Esophagus (tissue), 2 donors: ENCODE data around the gene LRRTM1. TPM values are rescaled to one million over a fixed set of nuclear protein-coding genes. Genes with fewer than 3 reads are reported as not detected.

Source experiments
- H3K27ac ChIP-seq, 2 donors: one replicate each; pipeline ENCODE4 v1.5.1; 2013; ENCODE audit warnings: low read depth in 2 of 2, mild to moderate bottlenecking in 2 of 2, inconsistent platforms in 1 of 2, low read length in 1 of 2, moderate library complexity in 1 of 2
- H3K27me3 ChIP-seq, 2 donors: one replicate each; pipeline ENCODE4 v1.6.1; 2013; ENCODE audit warnings: low read length in 2 of 2, control low read depth in 1 of 2, mild to moderate bottlenecking in 1 of 2; ENCODE audit not compliant: insufficient read depth in 2 of 2, control insufficient read depth in 1 of 2
- H3K36me3 ChIP-seq, 2 donors: one replicate each; pipeline ENCODE4 v1.6.1; 2013; ENCODE audit warnings: low read length in 1 of 2; ENCODE audit not compliant: control insufficient read depth in 2 of 2, insufficient read depth in 2 of 2
- H3K4me1 ChIP-seq, 2 donors: one replicate each; pipeline ENCODE4 v1.6.1; 2013; ENCODE audit warnings: low read length in 1 of 2; ENCODE audit not compliant: control insufficient read depth in 2 of 2, insufficient read depth in 2 of 2
- H3K4me3 ChIP-seq, 2 donors: one replicate each; pipeline ENCODE4 v1.5.1; 2013; ENCODE audit warnings: low read length in 2 of 2, mild to moderate bottlenecking in 2 of 2, low read depth in 1 of 2, moderate library complexity in 1 of 2
- H3K9me3 ChIP-seq, 2 donors: one replicate each; pipeline ENCODE4 v1.6.1; 2013; ENCODE audit warnings: mild to moderate bottlenecking in 2 of 2, low read depth in 1 of 2, low read length in 1 of 2, moderate library complexity in 1 of 2; ENCODE audit not compliant: control insufficient read depth in 2 of 2, insufficient read depth in 1 of 2
- WGBS, 2 donors: extraction: QIAGEN DNeasy Blood & Tissue Kit; methylation state at CpG; one replicate each; pipeline ENCODE4 v1.1.7; 2013; 5-methylcytosine and 5-hydroxymethylcytosine counted together
- polyA plus RNA-seq, 2 donors: library from polyadenylated mRNA; stranded (reverse); fragments of 200-250 nt; gene quantifications; one replicate each; pipeline ENCODE4 v1.2.3, GENCODE V29; 2013
- donor health status: healthy with polysubstance abuse.
- donor health status: Bipolar disorder and iron deficiency.

Gene LRRTM1
- polyA plus RNA-seq, 2 donors = 0.16 TPM; not detected in 1

GRCh38 chr2:80258341-80258740 lies 46.2 kb downstream of the LRRTM1 start:
- Histone ChIP-seq H3K27me3 (no peaks in the 10 kb centered on the region), H3K36me3 (no peaks in the 10 kb centered on the region), H3K4me1 (no peaks in the 10 kb centered on the region), H3K4me3 (no peak overlapping the region), H3K27ac (no peak overlapping the region), H3K9me3 (no peaks in the 10 kb centered on the region)
- 84 to 85% methylated on average over 5 of the region's 5 CpGs for WGBS, 2 donors

DNA sequence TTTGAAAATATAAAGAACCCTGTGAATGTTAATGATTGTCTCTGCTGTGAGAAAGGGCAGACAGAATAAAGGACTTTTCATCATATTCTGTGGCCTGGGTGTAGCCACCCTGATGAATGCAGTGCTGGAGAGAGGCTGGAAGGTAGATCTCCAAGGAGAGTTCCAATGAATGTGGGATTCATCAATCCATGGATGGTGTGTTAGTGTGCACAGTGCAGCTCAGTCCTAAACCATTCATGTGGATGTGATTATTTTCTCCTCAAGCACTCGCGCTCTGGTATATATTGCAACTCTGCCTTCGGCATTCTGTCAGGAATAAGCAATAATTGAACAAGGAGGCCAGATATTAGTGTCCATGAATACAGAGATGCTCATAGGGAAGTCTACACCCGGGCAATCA lies 47.1 kb downstream of the LRRTM1 start:
- H3K27me3 ChIP-seq = no peaks in the 10 kb centered on the region
- H3K4me3 ChIP-seq = no peak overlapping the region
- no peaks in the 10 kb centered on the region for H3K9me3 ChIP-seq
- H3K4me1 ChIP-seq = no peaks in the 10 kb centered on the region
- H3K36me3 ChIP-seq = no peaks in the 10 kb centered on the region
- whole genome bisulfite sequencing, 2 donors = 91 to 93% methylated on average over 4 of the region's 4 CpGs
- H3K27ac ChIP-seq = no peak overlapping the region

GRCh38 chr2:80256782-80257167 lies 47.8 kb downstream of the LRRTM1 start:
- Histone ChIP-seq H3K27me3 (no peaks in the 10 kb centered on the region), H3K9me3 (no peaks in the 10 kb centered on the region), H3K36me3 (no peaks in the 10 kb centered on the region), H3K4me3 (no peak overlapping the region), H3K27ac (no peak overlapping the region), H3K4me1 (no peaks in the 10 kb centered on the region)
- WGBS, 2 donors = 71 to 72% methylated on average over 3 of the region's 3 CpGs

GRCh38 chr2:80255918-80256781 lies 48.4 kb downstream of the LRRTM1 start:
- H3K4me1 ChIP-seq = no peaks in the 10 kb centered on the region
- 65 to 69% methylated on average over 9 of the region's 9 CpGs for WGBS, 2 donors
- H3K36me3 ChIP-seq = no peaks in the 10 kb centered on the region
- no peak overlapping the region for H3K27ac ChIP-seq
- no peaks in the 10 kb centered on the region for H3K27me3 ChIP-seq
- no peak overlapping the region for H3K4me3 ChIP-seq
- no peaks in the 10 kb centered on the region for H3K9me3 ChIP-seq

DNA sequence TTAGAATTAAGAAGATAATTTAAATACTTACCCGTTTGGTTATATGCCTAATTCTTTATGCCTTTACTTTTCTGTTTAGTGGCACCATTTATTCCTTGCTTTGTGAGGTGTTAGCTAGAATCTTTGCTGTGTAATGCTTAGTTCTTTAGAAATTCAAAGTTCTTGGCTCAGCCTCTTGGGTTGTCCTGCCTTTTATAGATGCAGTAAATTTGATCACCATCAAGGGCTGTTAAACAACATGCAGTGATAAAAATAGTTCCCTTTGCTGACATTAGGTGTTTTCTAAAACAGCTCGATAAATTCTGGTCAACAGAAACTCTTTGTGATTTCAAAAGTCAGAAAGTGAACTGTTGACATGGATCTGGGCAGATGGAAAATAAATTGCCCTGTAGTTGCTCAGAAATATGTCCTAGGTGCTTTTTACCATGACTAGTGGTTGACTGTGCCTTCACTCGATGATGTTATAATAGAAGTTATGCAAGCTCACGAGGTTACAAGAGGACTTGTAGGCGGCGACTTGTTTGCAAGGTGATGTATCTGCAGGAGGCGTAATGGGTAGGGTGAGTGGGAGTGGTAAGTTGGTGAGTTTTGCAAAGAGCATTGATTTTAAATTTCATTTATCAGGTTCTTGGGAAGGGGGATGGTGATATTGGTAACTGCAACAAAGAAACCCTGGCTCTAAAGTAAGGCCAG lies 52.1 kb downstream of the LRRTM1 start:
- no peaks in the 10 kb centered on the region for H3K27me3 ChIP-seq
- no peak overlapping the region for H3K4me3 ChIP-seq
- H3K36me3 ChIP-seq = no peaks in the 10 kb centered on the region
- WGBS, 2 donors = 81 to 87% methylated on average over 7 of the region's 7 CpGs
- no peak overlapping the region for H3K27ac ChIP-seq
- no peaks in the 10 kb centered on the region for H3K4me1 ChIP-seq
- no peaks in the 10 kb centered on the region for H3K9me3 ChIP-seq
